Measurements from ENCODE around the gene LOXL4. TPM values are rescaled to one million over a fixed set of nuclear protein-coding genes. Genes with fewer than 3 reads are reported as not detected.

LOXL4 gene
- total RNA-seq (2022; extraction: Qiagen RNA extraction; ENCODE audit: low read depth) = 1.1 to 1.6 TPM (median 1.5 TPM) in 5 replicates

DNA sequence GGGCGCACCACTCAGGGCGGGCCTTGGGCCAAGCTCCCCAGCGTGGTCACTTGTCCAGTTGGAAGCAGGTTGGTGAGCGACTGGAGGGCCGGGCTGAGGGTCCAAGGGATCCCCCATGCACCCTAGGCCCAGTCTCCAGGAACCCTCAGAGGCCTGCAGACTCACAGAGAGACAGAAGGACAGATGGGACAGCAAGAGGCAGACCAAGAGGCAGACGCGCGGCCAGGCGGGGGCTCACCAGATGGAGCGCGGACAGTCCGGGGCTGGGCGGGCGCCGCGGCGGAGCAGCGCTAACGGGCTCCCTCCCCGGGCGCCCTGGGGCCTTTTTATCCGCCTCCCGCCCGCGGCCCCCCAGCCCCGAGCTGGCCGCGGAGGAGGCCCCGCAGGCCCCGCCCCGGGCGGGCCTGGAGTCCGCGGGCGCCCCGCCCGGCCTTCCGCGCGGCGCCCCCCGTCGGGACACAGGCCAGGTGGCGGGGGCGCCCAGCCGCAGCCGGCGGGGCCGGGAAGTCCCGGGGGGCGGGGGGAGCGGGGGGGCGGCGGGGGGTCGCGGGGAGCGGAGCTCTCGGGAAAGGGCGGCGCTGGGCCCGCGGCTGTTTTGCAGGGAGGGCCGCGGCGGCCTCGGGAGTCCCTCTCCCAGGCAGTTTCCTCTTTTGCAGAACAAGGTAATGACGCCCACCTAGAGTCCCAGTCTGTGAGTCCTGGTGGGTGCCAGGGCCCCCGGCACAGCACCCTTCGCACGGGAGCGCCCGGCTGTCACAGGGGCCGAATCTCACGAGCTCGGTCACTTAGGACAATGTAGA, at the start of gene LOXL4:
Gene LOXL4, minus strand, starts transcription at position 301 of the 800 bp plus-strand sequence. CDS start 5,175 bp downstream, outside the sequence.

Other genes with a start within 250 kb of the LOXL4 start
- gene CRTAC1, start 237.6 kb downstream of the LOXL4 start, total RNA-seq (2022; extraction: Qiagen RNA extraction; ENCODE audit: low read depth) = 0.74 to 2.0 TPM (median 1.3 TPM) in 5 replicates
- 13.3 to 15.4 TPM (median 13.9 TPM) in 5 replicates for gene R3HCC1L, start 133.5 kb downstream of the LOXL4 start, total RNA-seq (2022; extraction: Qiagen RNA extraction; ENCODE audit: low read depth)
- gene PYROXD2, start 147.0 kb upstream of the LOXL4 start, total RNA-seq (2022; extraction: Qiagen RNA extraction; ENCODE audit: low read depth) = 2.6 to 5.1 TPM (median 4.2 TPM) in 5 replicates
- gene HPS1, start 178.7 kb upstream of the LOXL4 start, total RNA-seq (2022; extraction: Qiagen RNA extraction; ENCODE audit: low read depth) = 29.5 to 37.6 TPM (median 36.0 TPM) in 5 replicates

All from A549 treated with GW870086 at 1 μM for 4 hours (cell line).